Measurements from ENCODE around the gene ALKBH3.

Gene ALKBH3

GRCh38 chr11:43925063-43925931 is 44.7 kb downstream of the ALKBH3 start:
- no peak for DNase-seq (ENCODE audit: low read depth)
- TF ChIP-seq CTCF (conservative IDR thresholded peaks at IDR 0.05; ENCODE audit: low read depth, low read length) = no peak

GRCh38 chr11:43925932-43926505 is 45.4 kb downstream of the ALKBH3 start:
- TF ChIP-seq CTCF (conservative IDR thresholded peaks at IDR 0.05; ENCODE audit: low read depth, low read length) = no peak
- H3K4me3 ChIP-seq (ENCODE audit: low read length) = no peak overlapping the region
- DNase-seq (ENCODE audit: low read depth) = no peak

More at GRCh38 chr11:43925063-43925931, 44.7 kb downstream of the ALKBH3 start:
- H3K4me3 ChIP-seq (ENCODE audit: low read length) = no peak overlapping the region

DNA sequence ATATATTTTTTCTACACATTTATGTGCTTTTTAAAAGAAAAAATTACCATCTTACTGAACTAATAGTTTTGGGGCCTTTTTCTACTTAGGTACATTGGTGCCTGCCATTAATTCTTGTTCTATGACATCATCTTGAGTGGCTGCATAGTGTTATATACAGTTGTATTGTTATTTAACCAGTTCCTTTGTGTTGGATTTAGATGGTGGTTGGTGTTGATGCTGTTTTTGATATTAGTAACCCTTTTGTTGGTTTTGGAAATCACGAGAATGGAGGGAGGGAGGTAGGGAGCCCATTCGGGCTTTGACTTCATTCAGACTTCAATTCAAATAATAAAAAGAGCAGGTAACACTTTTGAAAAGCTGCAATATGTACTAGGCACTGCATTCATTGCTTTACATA is 46.4 kb downstream of the ALKBH3 start:
- no peak for TF ChIP-seq CTCF (conservative IDR thresholded peaks at IDR 0.05; ENCODE audit: low read depth, low read length)
- DNase-seq (ENCODE audit: low read depth) = no peak
- H3K4me3 ChIP-seq (ENCODE audit: low read length) = no peak overlapping the region

- no peak for TF ChIP-seq CTCF (conservative IDR thresholded peaks at IDR 0.05; ENCODE audit: low read depth, low read length)
- H3K4me3 ChIP-seq (ENCODE audit: low read length) = no peak overlapping the region
- DNase-seq (ENCODE audit: low read depth) = no peak
These were observed 47.5 kb downstream of the ALKBH3 start for GRCh38 chr11:43927925-43928707.

DNA sequence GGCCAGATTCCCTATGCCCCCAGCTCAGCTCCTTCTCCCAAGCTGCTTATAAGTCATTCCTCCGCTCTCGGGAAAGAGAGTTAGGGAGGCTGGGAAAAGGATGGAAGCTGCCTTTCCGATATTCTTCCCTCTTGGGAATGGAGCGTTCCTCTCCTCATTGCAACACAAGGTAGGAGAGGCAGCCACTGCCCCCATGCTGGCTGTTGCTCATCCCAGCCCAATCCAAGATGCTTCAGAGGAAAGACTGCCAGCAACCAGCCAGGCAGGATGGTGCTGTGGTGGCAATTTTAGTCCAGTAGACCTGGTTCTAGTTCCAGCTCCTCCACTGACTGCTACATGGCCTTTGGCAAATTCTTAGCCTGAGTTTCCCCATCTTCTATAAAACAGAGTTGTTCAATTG is 48.1 kb downstream of the ALKBH3 start:
- DNase-seq (ENCODE audit: low read depth) = no peak
- H3K4me3 ChIP-seq (ENCODE audit: low read length) = no peak overlapping the region
- TF ChIP-seq CTCF (conservative IDR thresholded peaks at IDR 0.05; ENCODE audit: low read depth, low read length) = no peak

GRCh38 chr11:43930868-43931716 is 50.5 kb downstream of the ALKBH3 start:
- TF ChIP-seq CTCF (conservative IDR thresholded peaks at IDR 0.05; ENCODE audit: low read depth, low read length) = no peak
- no peak overlapping the region for H3K4me3 ChIP-seq (ENCODE audit: low read length)
- DNase-seq (ENCODE audit: low read depth) = no peak

Measured in retinal pigment epithelial cell (primary cell).